ENCODE results near the gene OGFR. TPM values are rescaled to one million over a fixed set of nuclear protein-coding genes. Genes with fewer than 3 reads are reported as not detected.
A peak's percentile ranks its signal among the peaks of the same experiment; 100 is the strongest.

Gene OGFR
- total and polyA plus RNA-seq, 2 donors (not counting 3 experiments of a cell fraction or from before 2014, with no cell fraction given): 30.8 to 44.0 TPM

GRCh38 chr20:62816884-62817873 lies 12.5 kb downstream of the OGFR start, which contains the start of gene COL9A3:
Gene COL9A3 (plus strand): TSS chr20:62817050. CDS start chr20:62817065, 15 bp downstream.
- H3K4me3 ChIP-seq (replicated peaks in 1 of 3; ENCODE audit: insufficient read depth in 1 of 3, low read depth in 1 of 3, low read length in 3 of 3): no peak within 1 kb of the TSS
- H4K20me1 ChIP-seq (replicated peaks; ENCODE audit: control insufficient read depth, extremely low read depth, insufficient read depth, low read length): no peaks in the 10 kb centered on the region
- H3K9me3 ChIP-seq (replicated peaks; ENCODE audit: control insufficient read depth, insufficient read depth, low read length): no peaks in the 10 kb centered on the region
- POLR2A ChIA-PET: no interaction called here
- DNase-seq (ENCODE audit: low read depth, low spot score) (no peak), FAIRE-seq (no peak)
- H3K27ac ChIP-seq (ENCODE audit: insufficient read depth, low read depth, low read length): no peak within 1 kb of the TSS
- no TSS peak for BruUV-seq (replicated peaks)
- TF ChIP-seq GATA2 (IDR thresholded peaks at IDR 0.05; ENCODE audit: insufficient read depth, insufficient read length, low read depth, low read length): no peak
- peak; percentile 76 for TF ChIP-seq EZH2 (IDR thresholded peaks at IDR 0.05; ENCODE audit: borderline replicate concordance, low read depth, low read length, severe bottlenecking)
- peaks cover 12 to 28% of the 10 kb centered on the region in 2 experiments for H3K27me3 ChIP-seq (ENCODE audit: control insufficient read depth in 2 of 2, insufficient read depth in 2 of 2, low read length in 2 of 2)
- H2AFZ ChIP-seq (ENCODE audit: low read depth, low read length): no peak within 1 kb of the TSS
- no peaks in the 10 kb centered on the region for H3K79me2 ChIP-seq (ENCODE audit: control insufficient read depth, insufficient read depth, low read length)
- dilution Hi-C loops (cut with MboI; ENCODE audit: extremely low pct_ligation_motif_present, low sequenced_read_pairs): no loop called here
- H3K36me3 ChIP-seq (ENCODE audit: control insufficient read depth in 2 of 2, extremely low read depth in 1 of 2, insufficient read depth in 2 of 2, low read length in 2 of 2): peaks cover 0 to 8% of the 10 kb centered on the region in 2 experiments
- intact Hi-C loops (cut with micrococcal nuclease): no loop called here
- H3K4me2 ChIP-seq (ENCODE audit: insufficient read depth, low read length): no peak within 1 kb of the TSS
- no peaks in the 10 kb centered on the region for H3K9me1 ChIP-seq (replicated peaks; ENCODE audit: control insufficient read depth, extremely low read depth, insufficient read depth, low read length)
- H3K9ac ChIP-seq (replicated peaks; ENCODE audit: extremely low read depth, insufficient read depth, low read length): no peak within 1 kb of the TSS
- CTCF ChIA-PET: interaction anchor here (1.5 to 1.6 kb wide), 2 partner anchors 9 to 58 kb away, joined by 3 to 6 read pairs; no protein-coding TSS in a partner anchor
- H3K4me1 ChIP-seq (ENCODE audit: control insufficient read depth, extremely low read depth, insufficient read depth, low read length): peaks cover 18% of the 10 kb centered on the region

GRCh38 chr20:62817975-62818591 lies 13.4 kb downstream of the OGFR start:
- no peaks in the 10 kb centered on the region for H3K9me1 ChIP-seq (replicated peaks; ENCODE audit: control insufficient read depth, extremely low read depth, insufficient read depth, low read length)
- no peak overlapping the region for H3K4me2 ChIP-seq (ENCODE audit: insufficient read depth, low read length)
- FAIRE-seq (no peak), DNase-seq (ENCODE audit: low read depth, low spot score) (no peak)
- no peak overlapping the region for H3K9ac ChIP-seq (replicated peaks; ENCODE audit: extremely low read depth, insufficient read depth, low read length)
- ChIA-PET POLR2A (no interaction called here), CTCF (interaction anchor here (1.2 kb wide), 1 partner anchor 10 kb away, joined by 4 read pairs; no protein-coding TSS in a partner anchor)
- no peaks in the 10 kb centered on the region for H4K20me1 ChIP-seq (replicated peaks; ENCODE audit: control insufficient read depth, extremely low read depth, insufficient read depth, low read length)
- H3K27me3 ChIP-seq (ENCODE audit: control insufficient read depth in 2 of 2, insufficient read depth in 2 of 2, low read length in 2 of 2): peaks cover 12 to 28% of the 10 kb centered on the region in 2 experiments
- no peaks in the 10 kb centered on the region for H3K9me3 ChIP-seq (replicated peaks; ENCODE audit: control insufficient read depth, insufficient read depth, low read length)
- H3K27ac ChIP-seq (ENCODE audit: insufficient read depth, low read depth, low read length): no peak overlapping the region
- no peak overlapping the region for H2AFZ ChIP-seq (ENCODE audit: low read depth, low read length)
- dilution Hi-C loops (cut with MboI; ENCODE audit: extremely low pct_ligation_motif_present, low sequenced_read_pairs): no loop called here
- intact Hi-C loops (cut with micrococcal nuclease): no loop called here
- no peaks in the 10 kb centered on the region for H3K36me3 ChIP-seq (ENCODE audit: control insufficient read depth in 2 of 2, extremely low read depth in 1 of 2, insufficient read depth in 2 of 2, low read length in 2 of 2)
- BruUV-seq (replicated peaks): no TSS peak
- TF ChIP-seq MAX (IDR thresholded peaks at IDR 0.05; ENCODE audit: insufficient read depth, insufficient read length) (no peak), MYC (IDR thresholded peaks at IDR 0.05; ENCODE audit: low read depth, low read length) (no peak), GATA2 (IDR thresholded peaks at IDR 0.05; ENCODE audit: insufficient read depth, insufficient read length, low read depth, low read length) (no peak), CTCF (IDR thresholded peaks at IDR 0.05; ENCODE audit: extremely low read depth in 1 of 2, insufficient read depth in 1 of 2, low read depth in 1 of 2, low read length in 2 of 2) (no peak), POLR2A (IDR thresholded peaks at IDR 0.05; ENCODE audit: low read depth, low read length) (no peak), POLR2AphosphoS5 (IDR thresholded peaks at IDR 0.05; ENCODE audit: insufficient read depth, low read depth, low read length) (no peak), FOS (IDR thresholded peaks at IDR 0.05; ENCODE audit: borderline replicate concordance, insufficient read depth, low read length) (no peak), JUN (IDR thresholded peaks at IDR 0.05; ENCODE audit: borderline replicate concordance, insufficient read depth, insufficient read length, low read depth) (no peak), EZH2 (IDR thresholded peaks at IDR 0.05; ENCODE audit: borderline replicate concordance, low read depth, low read length, severe bottlenecking) (no peak)
- H3K4me3 ChIP-seq (replicated peaks in 1 of 3; ENCODE audit: insufficient read depth in 1 of 3, low read depth in 1 of 3, low read length in 3 of 3): no peak overlapping the region
- no peaks in the 10 kb centered on the region for H3K79me2 ChIP-seq (ENCODE audit: control insufficient read depth, insufficient read depth, low read length)
- peaks cover 18% of the 10 kb centered on the region for H3K4me1 ChIP-seq (ENCODE audit: control insufficient read depth, extremely low read depth, insufficient read depth, low read length)
